HL-60 (cell line): ENCODE measurements around the gene KDM4C.

Experiments
- CTCF ChIP-seq: IDR thresholded peaks from one replicate; pipeline ENCODE4 v1.5.1; 2011; ENCODE audit warnings: low read length, control low read depth, inconsistent platforms; ENCODE audit not compliant: insufficient read depth
- GABPA ChIP-seq: IDR thresholded peaks from 2 replicates; pipeline ENCODE4 v1.6.1; 2012; ENCODE audit warnings: low read depth
- POLR2AphosphoS5 ChIP-seq: IDR thresholded peaks from 2 replicates; pipeline ENCODE4 v1.6.1; 2012; ENCODE audit warnings: low read depth
- SPI1 ChIP-seq: IDR thresholded peaks from 2 replicates; pipeline ENCODE4 v1.6.1; 2012; ENCODE audit warnings: low read depth, mild to moderate bottlenecking, borderline replicate concordance
- TF ChIP-seq, protein P1 (sequence below): IDR thresholded peaks from 2 replicates; pipeline ENCODE4 v1.6.1; 2012; ENCODE audit warnings: low read depth; ENCODE audit not compliant: insufficient replicate concordance

DNA sequence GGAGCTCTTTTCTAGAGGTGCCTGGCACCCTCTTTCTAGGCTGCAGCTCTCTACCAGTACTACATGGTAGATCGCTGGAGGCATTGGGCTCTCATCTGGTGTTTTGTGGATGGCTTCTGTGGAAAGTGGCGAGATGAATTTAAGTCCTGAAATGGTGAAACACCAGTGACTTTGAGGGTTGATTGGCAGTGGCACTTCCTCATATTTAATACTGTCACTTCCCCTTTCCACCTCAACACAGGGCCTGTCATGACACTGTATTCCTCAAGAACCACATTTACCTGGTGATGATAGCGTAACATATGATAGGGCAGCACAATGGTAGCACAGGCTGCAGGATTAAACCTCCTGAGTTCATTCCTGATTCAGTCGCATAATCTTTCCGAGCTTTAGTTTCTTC lies 132.1 kb downstream of the KDM4C start:
- TF ChIP-seq CTCF = no peak
- peak; percentile 100 for TF ChIP-seq SPI1
- TF ChIP-seq, protein P1, sequence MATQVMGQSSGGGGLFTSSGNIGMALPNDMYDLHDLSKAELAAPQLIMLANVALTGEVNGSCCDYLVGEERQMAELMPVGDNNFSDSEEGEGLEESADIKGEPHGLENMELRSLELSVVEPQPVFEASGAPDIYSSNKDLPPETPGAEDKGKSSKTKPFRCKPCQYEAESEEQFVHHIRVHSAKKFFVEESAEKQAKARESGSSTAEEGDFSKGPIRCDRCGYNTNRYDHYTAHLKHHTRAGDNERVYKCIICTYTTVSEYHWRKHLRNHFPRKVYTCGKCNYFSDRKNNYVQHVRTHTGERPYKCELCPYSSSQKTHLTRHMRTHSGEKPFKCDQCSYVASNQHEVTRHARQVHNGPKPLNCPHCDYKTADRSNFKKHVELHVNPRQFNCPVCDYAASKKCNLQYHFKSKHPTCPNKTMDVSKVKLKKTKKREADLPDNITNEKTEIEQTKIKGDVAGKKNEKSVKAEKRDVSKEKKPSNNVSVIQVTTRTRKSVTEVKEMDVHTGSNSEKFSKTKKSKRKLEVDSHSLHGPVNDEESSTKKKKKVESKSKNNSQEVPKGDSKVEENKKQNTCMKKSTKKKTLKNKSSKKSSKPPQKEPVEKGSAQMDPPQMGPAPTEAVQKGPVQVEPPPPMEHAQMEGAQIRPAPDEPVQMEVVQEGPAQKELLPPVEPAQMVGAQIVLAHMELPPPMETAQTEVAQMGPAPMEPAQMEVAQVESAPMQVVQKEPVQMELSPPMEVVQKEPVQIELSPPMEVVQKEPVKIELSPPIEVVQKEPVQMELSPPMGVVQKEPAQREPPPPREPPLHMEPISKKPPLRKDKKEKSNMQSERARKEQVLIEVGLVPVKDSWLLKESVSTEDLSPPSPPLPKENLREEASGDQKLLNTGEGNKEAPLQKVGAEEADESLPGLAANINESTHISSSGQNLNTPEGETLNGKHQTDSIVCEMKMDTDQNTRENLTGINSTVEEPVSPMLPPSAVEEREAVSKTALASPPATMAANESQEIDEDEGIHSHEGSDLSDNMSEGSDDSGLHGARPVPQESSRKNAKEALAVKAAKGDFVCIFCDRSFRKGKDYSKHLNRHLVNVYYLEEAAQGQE = no peak
- TF ChIP-seq GABPA = no peak
- no peak for TF ChIP-seq POLR2AphosphoS5
